ENCODE results near the gene NEU2.
A peak's percentile ranks its signal among the peaks of the same experiment; 100 is the strongest.

Gene NEU2

GRCh38 chr2:233025706-233026105, 6.8 kb upstream of the NEU2 start:
- Histone ChIP-seq H3K36me3 (ENCODE audit: control insufficient read depth in 1 of 2, insufficient read depth in 2 of 2, low read length in 2 of 2) (no peaks in the 10 kb centered on the region), H2BK120ac (ENCODE audit: insufficient read depth, low read length, poor library complexity) (no peak overlapping the region), H3K18ac (ENCODE audit: low read length) (no peak overlapping the region), H3K4ac (ENCODE audit: low read depth, low read length) (no peak overlapping the region), H3K23ac (ENCODE audit: low read length) (no peak overlapping the region), H3K9ac (ENCODE audit: low read length) (no peak overlapping the region), H3K4me3 (ENCODE audit: low read depth, low read length) (no peak overlapping the region), H2AK5ac (ENCODE audit: low read length) (no peak overlapping the region), H3K4me2 (ENCODE audit: low read length) (no peak overlapping the region), H3K27me3 (ENCODE audit: insufficient read depth, low read length) (no peaks in the 10 kb centered on the region), H3K27ac (ENCODE audit: low read depth, low read length) (no peak overlapping the region), H2BK12ac (ENCODE audit: low read length) (no peak overlapping the region), H4K91ac (ENCODE audit: low read depth, low read length) (no peak overlapping the region), H3K4me1 (ENCODE audit: control insufficient read depth in 1 of 2, insufficient read depth in 2 of 2, low read length in 2 of 2) (peaks cover 15 to 17% of the 10 kb centered on the region in 2 experiments), H2BK5ac (ENCODE audit: low read depth, low read length, poor library complexity) (no peak overlapping the region), H3K9me3 (ENCODE audit: insufficient read depth, low read depth, low read length) (peaks cover 1% of the 10 kb centered on the region), H3K14ac (ENCODE audit: low read length) (no peak overlapping the region), H4K12ac (ENCODE audit: low read depth, low read length) (no peak overlapping the region), H2AFZ (ENCODE audit: insufficient read depth, low read length, poor library complexity) (no peak overlapping the region), H3K79me2 (ENCODE audit: control insufficient read depth, insufficient read depth, low read length, poor library complexity) (peaks cover 2% of the 10 kb centered on the region), H3K79me1 (ENCODE audit: low read length) (no peaks in the 10 kb centered on the region), H4K8ac (ENCODE audit: low read depth, low read length) (no peak overlapping the region)
- peak; percentile 55 to 78 for DNase-seq
- no CpG with 5 or more reads among the region's 7 CpGs for WGBS (ENCODE audit: extremely low coverage, insufficient coverage, insufficient read length)

- Histone ChIP-seq H3K4me2 (ENCODE audit: low read length) (peak overlapping the region; percentile 1), H3K9me3 (ENCODE audit: insufficient read depth, low read depth, low read length) (peaks cover 1% of the 10 kb centered on the region), H4K8ac (ENCODE audit: low read depth, low read length) (no peak overlapping the region), H2AFZ (ENCODE audit: insufficient read depth, low read length, poor library complexity) (no peak overlapping the region), H3K18ac (ENCODE audit: low read length) (no peak overlapping the region), H4K12ac (ENCODE audit: low read depth, low read length) (no peak overlapping the region), H2BK12ac (ENCODE audit: low read length) (no peak overlapping the region), H3K4ac (ENCODE audit: low read depth, low read length) (no peak overlapping the region), H3K79me1 (ENCODE audit: low read length) (no peaks in the 10 kb centered on the region), H3K27me3 (ENCODE audit: insufficient read depth, low read length) (no peaks in the 10 kb centered on the region), H4K91ac (ENCODE audit: low read depth, low read length) (no peak overlapping the region), H3K27ac (ENCODE audit: low read depth, low read length) (no peak overlapping the region), H2BK120ac (ENCODE audit: insufficient read depth, low read length, poor library complexity) (no peak overlapping the region), H3K23ac (ENCODE audit: low read length) (no peak overlapping the region), H2AK5ac (ENCODE audit: low read length) (no peak overlapping the region), H3K9ac (ENCODE audit: low read length) (no peak overlapping the region), H3K36me3 (ENCODE audit: control insufficient read depth in 1 of 2, insufficient read depth in 2 of 2, low read length in 2 of 2) (no peaks in the 10 kb centered on the region), H2BK5ac (ENCODE audit: low read depth, low read length, poor library complexity) (no peak overlapping the region), H3K4me3 (ENCODE audit: low read depth, low read length) (no peak overlapping the region), H3K14ac (ENCODE audit: low read length) (no peak overlapping the region), H3K79me2 (ENCODE audit: control insufficient read depth, insufficient read depth, low read length, poor library complexity) (peaks cover 2% of the 10 kb centered on the region), H3K4me1 (ENCODE audit: control insufficient read depth in 1 of 2, insufficient read depth in 2 of 2, low read length in 2 of 2) (peaks cover 15 to 17% of the 10 kb centered on the region in 2 experiments)
- WGBS (ENCODE audit: extremely low coverage, insufficient coverage, insufficient read length): no CpG with 5 or more reads among the region's 4 CpGs
- DNase-seq: peak; percentile 69 to 90
Observed at GRCh38 chr2:233026198-233026813, 6.2 kb upstream of the NEU2 start.

- Histone ChIP-seq H2AFZ (ENCODE audit: insufficient read depth, low read length, poor library complexity) (no peak overlapping the region), H2BK5ac (ENCODE audit: low read depth, low read length, poor library complexity) (no peak overlapping the region), H3K23ac (ENCODE audit: low read length) (no peak overlapping the region), H3K36me3 (ENCODE audit: control insufficient read depth in 1 of 2, insufficient read depth in 2 of 2, low read length in 2 of 2) (no peaks in the 10 kb centered on the region), H3K4me2 (ENCODE audit: low read length) (no peak overlapping the region), H2AK5ac (ENCODE audit: low read length) (no peak overlapping the region), H3K4me3 (ENCODE audit: low read depth, low read length) (no peak overlapping the region), H3K27ac (ENCODE audit: low read depth, low read length) (no peak overlapping the region), H3K9me3 (ENCODE audit: insufficient read depth, low read depth, low read length) (peaks cover 3% of the 10 kb centered on the region), H3K9ac (ENCODE audit: low read length) (no peak overlapping the region), H3K18ac (ENCODE audit: low read length) (no peak overlapping the region), H3K4me1 (ENCODE audit: control insufficient read depth in 1 of 2, insufficient read depth in 2 of 2, low read length in 2 of 2) (peaks cover 6 to 14% of the 10 kb centered on the region in 2 experiments), H2BK120ac (ENCODE audit: insufficient read depth, low read length, poor library complexity) (no peak overlapping the region), H2BK12ac (ENCODE audit: low read length) (no peak overlapping the region), H4K91ac (ENCODE audit: low read depth, low read length) (no peak overlapping the region), H4K12ac (ENCODE audit: low read depth, low read length) (no peak overlapping the region), H3K79me2 (ENCODE audit: control insufficient read depth, insufficient read depth, low read length, poor library complexity) (no peaks in the 10 kb centered on the region), H3K4ac (ENCODE audit: low read depth, low read length) (no peak overlapping the region), H3K14ac (ENCODE audit: low read length) (no peak overlapping the region), H3K79me1 (ENCODE audit: low read length) (no peaks in the 10 kb centered on the region), H3K27me3 (ENCODE audit: insufficient read depth, low read length) (no peaks in the 10 kb centered on the region), H4K8ac (ENCODE audit: low read depth, low read length) (no peak overlapping the region)
- no CpG with 5 or more reads among the region's 9 CpGs for WGBS (ENCODE audit: extremely low coverage, insufficient coverage, insufficient read length)
- peak; percentile 7 to 37 for DNase-seq
Observed at GRCh38 chr2:233029321-233029720, 3.2 kb upstream of the NEU2 start.

- Histone ChIP-seq H3K79me2 (ENCODE audit: control insufficient read depth, insufficient read depth, low read length, poor library complexity) (no peaks in the 10 kb centered on the region), H3K4me1 (ENCODE audit: control insufficient read depth in 1 of 2, insufficient read depth in 2 of 2, low read length in 2 of 2) (no peaks in the 10 kb centered on the region)
- no CpG with 5 or more reads among the region's 27 CpGs for WGBS (ENCODE audit: extremely low coverage, insufficient coverage, insufficient read length)
Observed at GRCh38 chr2:233031556-233032500, 644 bp upstream of the NEU2 start.

More at GRCh38 chr2:233031556-233032500, 644 bp upstream of the NEU2 start:
- no peak overlapping the region for H2AFZ ChIP-seq (ENCODE audit: insufficient read depth, low read length, poor library complexity)
- no peak overlapping the region for H3K14ac ChIP-seq (ENCODE audit: low read length)
- no peak overlapping the region for H4K8ac ChIP-seq (ENCODE audit: low read depth, low read length)
- no peaks in the 10 kb centered on the region for H3K36me3 ChIP-seq (ENCODE audit: control insufficient read depth in 1 of 2, insufficient read depth in 2 of 2, low read length in 2 of 2)
- H4K12ac ChIP-seq (ENCODE audit: low read depth, low read length): no peak overlapping the region
- H3K4ac ChIP-seq (ENCODE audit: low read depth, low read length): no peak overlapping the region
- H3K9ac ChIP-seq (ENCODE audit: low read length): no peak overlapping the region
- H2BK5ac ChIP-seq (ENCODE audit: low read depth, low read length, poor library complexity): no peak overlapping the region
- H3K4me3 ChIP-seq (ENCODE audit: low read depth, low read length): no peak overlapping the region
- no peak overlapping the region for H3K27ac ChIP-seq (ENCODE audit: low read depth, low read length)
- H3K27me3 ChIP-seq (ENCODE audit: insufficient read depth, low read length): no peaks in the 10 kb centered on the region
- no peak overlapping the region for H2BK12ac ChIP-seq (ENCODE audit: low read length)
- no peak overlapping the region for H3K4me2 ChIP-seq (ENCODE audit: low read length)
- peaks cover 11% of the 10 kb centered on the region for H3K9me3 ChIP-seq (ENCODE audit: insufficient read depth, low read depth, low read length)
- H3K79me1 ChIP-seq (ENCODE audit: low read length): no peaks in the 10 kb centered on the region
- no peak overlapping the region for H2BK120ac ChIP-seq (ENCODE audit: insufficient read depth, low read length, poor library complexity)
- H4K91ac ChIP-seq (ENCODE audit: low read depth, low read length): no peak overlapping the region
- no peak overlapping the region for H3K18ac ChIP-seq (ENCODE audit: low read length)
- DNase-seq: no peak
- no peak overlapping the region for H2AK5ac ChIP-seq (ENCODE audit: low read length)
- H3K23ac ChIP-seq (ENCODE audit: low read length): no peak overlapping the region

Measured in trophoblast cell (in vitro differentiated cells and primary cell).